HG03280 (cell line): ENCODE data around the gene PPP1R16B.
"Not testable (repeated sequence)": the region's sequence is repeated elsewhere in the genome, so short reads cannot be mapped to it uniquely, and the experiment has no call there.

ENCODE experiments used
- ATAC-seq: cut with Tn5 transposase; IDR thresholded peaks from one replicate; pipeline ENCODE4 v1.9.1; 2021; ENCODE audit warnings: mild to moderate bottlenecking, moderate library complexity; ENCODE audit not compliant: unreplicated experiment

PPP1R16B gene

DNA sequence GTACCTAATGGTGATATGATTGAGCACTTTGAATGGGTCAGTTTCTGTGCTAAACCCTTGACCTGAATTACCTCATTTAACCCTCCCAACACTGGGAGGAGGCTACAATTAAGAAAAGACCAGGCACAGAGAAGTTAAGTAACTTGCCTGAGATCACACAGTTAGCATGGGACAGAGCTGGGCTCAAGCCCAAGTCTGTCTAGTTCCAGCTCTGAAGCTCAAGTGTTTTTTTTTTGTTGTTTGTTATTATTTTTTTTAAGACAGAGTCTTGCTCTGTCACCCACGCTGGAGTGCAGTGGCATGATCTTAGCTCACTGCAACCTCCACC is 124.7 kb downstream of the PPP1R16B start:
- no peak for ATAC-seq

GRCh38 chr20:38931984-38932383 is 126.5 kb downstream of the PPP1R16B start:
- ATAC-seq: no peak

DNA sequence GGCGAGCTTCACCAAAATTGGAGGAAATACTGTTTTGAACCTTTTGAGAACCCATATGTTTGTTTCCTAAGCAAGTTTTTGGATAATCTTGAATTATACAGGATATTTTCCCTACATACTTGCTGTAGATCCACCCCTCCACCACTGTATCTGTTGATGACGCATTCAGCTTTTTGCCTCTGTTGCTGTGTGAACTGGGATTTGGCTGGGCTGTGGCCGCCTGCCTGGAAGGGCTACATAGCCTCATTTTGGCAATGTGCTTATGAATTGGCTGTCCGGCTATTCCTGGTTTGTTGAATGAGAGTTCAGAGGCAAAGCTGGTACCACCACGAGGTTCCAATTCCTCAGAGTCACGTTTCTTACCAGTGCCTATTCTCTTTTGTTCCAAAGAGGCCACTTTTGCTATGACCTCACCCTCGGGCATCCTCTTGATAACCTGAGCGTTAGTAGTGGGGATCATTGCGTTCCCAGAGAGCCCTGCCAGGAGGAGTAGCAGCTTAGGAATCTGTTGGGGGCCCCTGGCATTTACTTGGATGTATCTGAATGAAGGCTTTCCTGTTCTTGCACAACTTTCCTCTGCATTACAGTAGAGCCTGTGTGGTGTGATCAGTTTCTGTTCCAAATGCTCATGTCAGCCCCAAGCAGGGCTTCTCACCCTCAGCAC is 127.1 kb downstream of the PPP1R16B start:
- no peak for ATAC-seq

GRCh38 chr20:38934530-38934929 is 129.0 kb downstream of the PPP1R16B start:
- no peak for ATAC-seq

DNA sequence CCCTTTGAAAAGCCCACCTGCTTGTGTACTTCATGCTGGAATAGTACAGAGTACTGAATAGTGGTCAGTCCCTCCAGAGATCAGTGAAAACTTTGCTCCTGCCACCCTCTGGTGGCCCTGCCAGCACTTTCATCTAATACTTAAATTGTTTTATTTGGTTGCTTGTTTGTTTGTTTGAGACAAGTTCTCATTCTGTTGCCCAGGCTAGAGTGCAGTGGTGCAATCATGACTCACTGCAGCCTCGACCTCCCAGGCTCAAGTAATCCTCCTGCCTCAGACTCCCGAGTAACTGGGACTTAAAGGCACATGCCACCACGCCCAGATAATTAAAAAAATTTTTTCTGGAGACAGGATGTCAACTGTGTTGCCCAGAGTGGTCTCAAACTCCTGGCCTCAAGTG is 129.8 kb downstream of the PPP1R16B start:
- no peak for ATAC-seq

DNA sequence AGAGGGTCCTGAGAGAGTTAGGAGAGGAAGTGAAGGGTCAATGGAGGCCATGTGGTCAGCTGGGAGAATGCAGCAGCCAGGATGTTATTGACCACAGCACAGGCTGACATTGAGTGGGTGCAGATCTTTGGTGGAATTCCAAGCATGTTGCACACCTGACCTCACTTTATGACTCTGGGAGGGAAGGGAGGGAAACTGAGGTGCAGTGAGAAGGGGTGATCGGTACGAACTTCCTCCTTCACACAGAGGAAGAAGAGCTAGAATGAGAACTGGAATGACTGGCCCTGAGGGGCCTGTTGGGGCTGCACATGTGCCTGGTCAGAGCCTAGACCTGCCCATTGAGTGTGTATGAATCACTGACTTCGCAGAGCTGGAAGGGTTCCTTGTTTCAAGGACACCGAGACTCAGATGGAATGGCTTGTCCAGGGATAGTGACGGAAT is 130.5 kb downstream of the PPP1R16B start:
- no peak for ATAC-seq

DNA sequence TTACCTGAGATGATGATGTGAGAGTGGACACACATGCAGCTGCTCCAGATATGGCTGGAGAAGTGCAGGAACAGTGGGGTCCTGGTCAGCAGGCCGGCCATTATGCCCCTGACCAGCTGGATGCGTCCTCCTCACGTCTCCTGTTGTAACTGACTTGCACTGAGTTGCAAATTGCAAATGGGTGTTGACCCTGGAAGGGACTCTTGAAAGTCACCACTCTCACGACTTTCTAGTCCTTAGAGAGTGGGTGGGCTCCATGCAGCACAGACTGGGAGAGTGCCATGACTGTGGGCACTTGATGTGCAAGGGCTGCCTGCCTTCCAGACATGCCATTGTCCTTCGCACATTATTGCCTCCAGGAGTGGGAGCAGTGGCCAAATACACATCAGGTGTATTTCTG is 131.5 kb downstream of the PPP1R16B start:
- no peak for ATAC-seq

- ATAC-seq: no peak
Observed at GRCh38 chr20:38937978-38938473, 132.5 kb downstream of the PPP1R16B start.

- no peak for ATAC-seq
Observed at GRCh38 chr20:38939686-38940085, 134.2 kb downstream of the PPP1R16B start.

DNA sequence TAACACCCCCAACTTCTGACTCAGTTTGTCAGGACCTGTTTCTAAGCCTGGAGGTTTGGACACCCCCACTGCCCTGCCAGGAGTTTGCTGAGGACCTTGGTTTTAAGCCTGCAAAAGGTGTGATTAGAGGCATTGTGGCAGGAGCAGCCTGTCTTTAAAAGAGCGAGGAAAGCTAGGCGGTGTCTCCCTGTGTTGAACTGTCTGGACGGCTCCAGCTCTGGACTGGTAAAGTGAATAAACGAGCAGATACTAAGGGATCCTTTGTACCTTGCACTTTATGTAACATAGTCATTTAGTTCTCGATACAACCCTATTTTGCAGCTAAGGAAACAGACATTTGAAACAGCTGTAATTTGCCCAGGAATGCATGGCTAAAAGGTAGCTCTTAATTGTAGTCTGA is 135.1 kb downstream of the PPP1R16B start:
- ATAC-seq: no peak

DNA sequence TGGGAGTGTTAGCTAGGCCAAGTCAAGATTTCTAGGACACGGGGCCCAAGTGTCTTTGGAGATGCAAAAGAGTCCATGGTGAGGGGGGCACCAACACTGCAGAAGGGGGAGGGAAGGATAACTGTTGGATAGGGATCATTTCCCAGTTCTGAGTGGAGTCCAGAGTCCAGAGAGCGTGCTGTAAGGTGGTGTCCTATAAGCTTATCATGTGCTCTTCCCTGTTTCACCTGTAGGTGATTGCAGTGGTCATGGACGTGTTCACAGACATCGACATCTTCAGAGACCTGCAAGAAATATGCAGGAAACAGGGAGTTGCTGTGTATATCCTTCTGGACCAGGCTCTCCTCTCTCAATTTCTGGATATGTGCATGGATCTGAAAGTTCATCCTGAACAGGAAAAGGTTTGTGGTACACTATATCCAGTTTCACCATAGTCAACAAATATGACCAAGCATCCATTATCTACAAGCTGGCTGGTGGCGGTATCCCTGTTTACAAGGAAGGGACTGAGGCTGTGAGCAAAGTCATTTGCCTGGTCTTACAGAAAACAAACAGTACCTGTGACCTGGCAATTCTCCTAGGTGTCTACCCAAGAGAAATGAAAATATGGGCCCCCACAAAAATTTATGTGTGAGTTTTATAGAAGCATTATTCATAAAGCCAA is 136.4 kb downstream of the PPP1R16B start:
- ATAC-seq: no peak

- no peak for ATAC-seq
Observed at GRCh38 chr20:38945012-38945411, 139.5 kb downstream of the PPP1R16B start.

DNA sequence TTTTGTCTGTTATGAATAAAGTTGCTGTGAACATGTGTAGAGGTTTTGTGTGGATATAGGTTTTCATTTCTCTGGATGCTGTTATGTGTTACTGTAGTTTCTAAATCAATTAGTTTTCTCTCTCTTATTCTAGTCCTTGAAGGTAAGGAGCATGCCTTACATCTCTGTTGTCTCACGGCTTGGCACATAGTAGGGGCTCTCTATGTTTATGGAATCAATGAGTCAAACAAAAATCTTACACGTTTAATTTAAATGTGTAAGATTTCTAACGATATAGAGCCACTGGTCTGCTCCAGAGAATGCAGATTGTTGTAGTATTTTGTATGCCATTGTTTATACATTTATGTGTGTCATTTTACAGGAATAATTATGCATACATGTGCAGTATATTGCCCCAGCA is 141.3 kb downstream of the PPP1R16B start:
- ATAC-seq: no peak

DNA sequence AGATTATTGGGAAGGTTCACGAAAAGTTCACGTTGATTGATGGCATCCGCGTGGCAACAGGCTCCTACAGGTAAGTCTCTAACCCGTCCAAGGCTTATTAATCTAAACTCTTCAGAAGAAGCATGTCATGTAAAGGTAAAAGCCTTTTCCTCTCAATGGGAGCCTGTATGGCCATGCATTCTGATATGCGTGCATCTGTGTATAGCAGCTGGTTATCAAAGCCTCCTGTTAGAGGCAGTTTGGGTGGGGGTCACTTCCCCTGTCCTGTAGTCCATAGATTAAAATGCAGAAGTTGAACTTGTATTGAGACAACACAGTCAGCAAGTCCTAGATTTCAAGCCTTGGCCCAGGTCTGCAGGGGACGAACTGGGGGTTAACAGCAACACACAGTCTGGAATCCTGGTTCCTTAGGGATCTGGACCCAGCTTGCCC is 142.4 kb downstream of the PPP1R16B start:
- ATAC-seq: no peak

DNA sequence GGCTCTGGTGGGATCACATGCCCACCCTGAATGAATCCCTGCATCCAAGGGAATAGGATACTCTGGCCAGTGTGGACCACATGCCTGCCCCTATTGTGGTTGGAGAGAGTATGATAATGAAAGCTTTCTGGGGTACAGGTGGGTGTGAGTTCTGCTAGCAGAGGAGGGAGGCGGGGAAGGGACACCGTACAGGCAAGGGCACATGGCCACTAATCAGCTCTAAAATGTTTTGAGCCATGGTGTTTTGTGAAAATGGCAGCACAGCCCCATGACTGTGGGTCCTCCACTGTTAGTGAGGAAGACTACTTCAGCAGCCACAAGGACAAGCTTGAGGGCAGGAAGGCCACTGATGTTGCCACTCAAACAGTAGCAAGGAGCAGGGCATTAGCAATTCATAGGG is 144.8 kb downstream of the PPP1R16B start:
- no peak for ATAC-seq

GRCh38 chr20:38951611-38952010 is 146.1 kb downstream of the PPP1R16B start:
- no peak for ATAC-seq

DNA sequence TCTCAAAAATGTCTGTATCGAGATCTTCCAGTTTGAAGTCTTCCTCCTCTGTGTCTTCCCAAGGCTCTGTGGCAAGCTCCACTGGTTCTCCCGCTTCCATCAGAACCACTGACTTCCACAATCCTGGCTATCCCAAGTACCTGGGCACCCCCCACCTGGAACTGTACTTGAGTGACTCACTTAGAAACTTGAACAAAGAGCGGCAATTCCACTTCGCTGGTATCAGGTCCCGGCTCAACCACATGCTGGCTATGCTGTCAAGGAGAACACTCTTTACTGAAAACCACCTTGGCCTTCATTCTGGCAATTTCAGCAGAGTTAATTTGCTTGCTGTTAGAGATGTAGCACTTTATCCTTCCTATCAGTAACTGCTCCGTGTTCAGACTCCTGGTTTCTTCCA is 146.7 kb downstream of the PPP1R16B start:
- ATAC-seq: no peak

- ATAC-seq: no peak
Observed at GRCh38 chr20:38953630-38954340, 148.3 kb downstream of the PPP1R16B start.

GRCh38 chr20:38957235-38957876 is 151.9 kb downstream of the PPP1R16B start:
- ATAC-seq: no peak

DNA sequence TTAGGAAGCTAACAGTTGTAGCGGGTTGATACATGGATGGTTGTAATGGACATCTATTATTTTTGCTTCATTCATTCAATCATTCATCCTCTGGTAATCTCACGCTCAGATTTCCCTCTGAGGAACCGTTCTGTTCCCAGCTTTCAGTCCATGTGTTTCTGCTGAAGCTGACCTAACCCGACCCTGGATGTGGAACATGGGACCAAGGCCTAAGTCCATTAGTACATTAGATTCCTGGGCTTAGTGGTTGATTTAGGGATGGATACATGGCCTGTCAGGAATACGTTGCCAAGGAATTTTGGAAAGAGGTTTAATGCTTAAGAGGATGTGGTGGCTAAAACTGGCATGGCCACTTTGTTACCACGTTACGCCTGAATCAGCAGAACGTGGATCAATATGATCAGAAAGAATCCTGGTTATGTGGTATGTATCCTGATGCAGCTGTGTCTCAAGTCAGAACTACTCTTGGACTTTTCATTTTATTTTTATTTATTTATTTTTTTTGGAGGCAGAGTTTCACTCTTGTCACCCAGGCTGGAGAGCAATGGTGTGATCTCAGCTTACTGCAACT is 152.5 kb downstream of the PPP1R16B start:
- no peak for ATAC-seq

GRCh38 chr20:38960187-38960687 is 154.7 kb downstream of the PPP1R16B start:
- not testable (repeated sequence) for ATAC-seq
